HG03039 (cell line): Measurements from ENCODE around the gene IL17REL.
"Not testable (repeated sequence)": the region's sequence is repeated elsewhere in the genome, so short reads cannot be mapped to it uniquely, and the experiment has no call there.

Experiments used
- ATAC-seq: cut with Tn5 transposase; IDR thresholded peaks from one replicate; pipeline ENCODE4 v1.9.1; 2021; ENCODE audit warnings: mild to moderate bottlenecking, moderate library complexity; ENCODE audit not compliant: unreplicated experiment

Gene IL17REL

GRCh38 chr22:49993649-49994360, 18.8 kb downstream of the IL17REL start:
- ATAC-seq, result no peak

- no peak for ATAC-seq
These were observed 19.5 kb downstream of the IL17REL start for GRCh38 chr22:49992921-49993648.

GRCh38 chr22:49991907-49992533, 20.5 kb downstream of the IL17REL start:
- no peak for ATAC-seq

- no peak for ATAC-seq
These were observed 21.4 kb downstream of the IL17REL start for GRCh38 chr22:49991167-49991566.

GRCh38 chr22:49989826-49990225, 22.7 kb downstream of the IL17REL start:
- ATAC-seq, result not testable (repeated sequence)

- ATAC-seq, result no peak
These were observed 26.2 kb downstream of the IL17REL start for GRCh38 chr22:49986325-49986724.

- ATAC-seq, result no peak
These were observed 29.2 kb downstream of the IL17REL start for GRCh38 chr22:49983148-49984042.

GRCh38 chr22:49981799-49982198, 30.8 kb downstream of the IL17REL start:
- ATAC-seq, result not testable (repeated sequence)

GRCh38 chr22:49979587-49980264, 32.8 kb downstream of the IL17REL start:
- ATAC-seq, result no peak

GRCh38 chr22:49977578-49977977, 35.0 kb downstream of the IL17REL start:
- no peak for ATAC-seq

- ATAC-seq, result no peak
These were observed 36.0 kb downstream of the IL17REL start for GRCh38 chr22:49976439-49977175.

GRCh38 chr22:49975543-49976389, 36.8 kb downstream of the IL17REL start:
- ATAC-seq, result no peak

- ATAC-seq, result no peak
These were observed 39.3 kb downstream of the IL17REL start for GRCh38 chr22:49973018-49973961.

- no peak for ATAC-seq
These were observed 40.2 kb downstream of the IL17REL start for GRCh38 chr22:49972163-49973017.

GRCh38 chr22:49971232-49972162, 41.1 kb downstream of the IL17REL start:
- ATAC-seq, result peak; percentile 29
